Neural cell (in vitro differentiated cells): ENCODE measurements around the gene HACL1. TPM values are rescaled to one million over a fixed set of nuclear protein-coding genes. Genes with fewer than 3 reads are reported as not detected.

Source experiments
- H2AFZ ChIP-seq: fragments of 200-600, 300-800 bp; sonication (generic), shearing (Covaris generic); 2 replicates; pipeline ENCODE4 v1.6.0; 2014; ENCODE audit warnings: low read depth, mild to moderate bottlenecking, antibody characterized with exemption, low read length, moderate library complexity
- H3F3A ChIP-seq: fragments of 200-600 bp; shearing (Covaris generic); 2 replicates; pipeline ENCODE4 v1.6.1; 2016; ENCODE audit warnings: mild to moderate bottlenecking, moderate library complexity, mixed read lengths, antibody characterized with exemption, low read length; ENCODE audit not compliant: insufficient read depth, poor library complexity, severe bottlenecking
- H3K27ac ChIP-seq: fragments of 200-600, 300-800 bp; sonication (generic), shearing (Covaris generic); 2 replicates; pipeline ENCODE4 v1.5.1; 2014; ENCODE audit warnings: mild to moderate bottlenecking, low read length, moderate library complexity
- H3K27me3 ChIP-seq: fragments of 300-800, 200-600 bp; sonication (generic), shearing (Covaris generic); 2 replicates; pipeline ENCODE4 v1.6.0; 2014; ENCODE audit warnings: mild to moderate bottlenecking, low read depth, low read length, moderate library complexity; ENCODE audit not compliant: insufficient read depth
- H3K36me3 ChIP-seq: fragments of 300-800, 200-600 bp; sonication (generic), shearing (Covaris generic); 2 replicates; pipeline ENCODE4 v1.5.1; 2014; ENCODE audit warnings: mild to moderate bottlenecking, antibody characterized with exemption, low read length, moderate library complexity; ENCODE audit not compliant: insufficient read depth
- H3K4me2 ChIP-seq: fragments of 300-800, 200-600 bp; sonication (generic), shearing (Covaris generic); 2 replicates; pipeline ENCODE4 v1.6.0; 2014; ENCODE audit warnings: mild to moderate bottlenecking, low read length
- H3K4me3 ChIP-seq: fragments of 300-800, 200-600 bp; sonication (generic), shearing (Covaris generic); 2 replicates; pipeline ENCODE4 v1.5.1; 2014; ENCODE audit warnings: mild to moderate bottlenecking, low read length, moderate library complexity
- H3K79me2 ChIP-seq: fragments of 200-600 bp; shearing (Covaris generic); replicated peaks from 2 replicates; pipeline ENCODE4 v1.6.0; 2014; ENCODE audit warnings: mild to moderate bottlenecking, low read length, moderate library complexity; ENCODE audit not compliant: insufficient read depth
- H3K9ac ChIP-seq: fragments of 300-800, 200-600 bp; sonication (generic), shearing (Covaris generic); 2 replicates; pipeline ENCODE4 v1.6.1; 2016; ENCODE audit warnings: mild to moderate bottlenecking, low read length, mixed read lengths
- H3K9me2 ChIP-seq: fragments of 200-600 bp; shearing (Covaris generic); 2 replicates; pipeline ENCODE4 v1.6.1; 2016; ENCODE audit warnings: mild to moderate bottlenecking, low read length, mixed read lengths; ENCODE audit not compliant: insufficient read depth
- H3K9me3 ChIP-seq: fragments of 200-600, 300-800 bp; sonication (generic), shearing (Covaris generic); 2 replicates; pipeline ENCODE4 v1.6.1; 2016; ENCODE audit warnings: mild to moderate bottlenecking, mixed run types, low read length, moderate library complexity, mixed read lengths
- H4K20me1 ChIP-seq: fragments of 200-600 bp; shearing (Covaris generic); 2 replicates; pipeline ENCODE4 v1.6.1; 2016; ENCODE audit warnings: mild to moderate bottlenecking, mixed run types; ENCODE audit not compliant: insufficient read depth
- CTCF ChIP-seq: fragments of 450-650 bp; IDR thresholded peaks from 2 replicates; pipeline ENCODE4 v1.5.1; 2014; ENCODE audit warnings: antibody characterized with exemption, mild to moderate bottlenecking, moderate library complexity; ENCODE audit not compliant: poor library complexity, severe bottlenecking
- EP300 ChIP-seq: fragments of 450-650 bp; conservative IDR thresholded peaks from 2 replicates; pipeline ENCODE4 v1.6.1; 2014; ENCODE audit warnings: antibody characterized with exemption, mild to moderate bottlenecking, moderate library complexity; ENCODE audit not compliant: poor library complexity, severe bottlenecking
- EZH2 ChIP-seq: fragments of 200-600, 300-800 bp; shearing (Covaris generic), sonication (generic); IDR thresholded peaks from 2 replicates; pipeline ENCODE4 v1.6.1; 2014; ENCODE audit warnings: antibody characterized with exemption, low read length, borderline replicate concordance, mild to moderate bottlenecking; ENCODE audit not compliant: insufficient read depth, poor library complexity, severe bottlenecking
- MXI1 ChIP-seq: fragments of 450-650 bp; conservative IDR thresholded peaks from 2 replicates; pipeline ENCODE4 v1.6.1; 2014; ENCODE audit warnings: antibody characterized with exemption, mild to moderate bottlenecking; ENCODE audit not compliant: poor library complexity, severe bottlenecking
- POLR2AphosphoS5 ChIP-seq: IDR thresholded peaks from 2 replicates; pipeline ENCODE4 v1.6.1; 2012
- RAD21 ChIP-seq: fragments of 450-650 bp; conservative IDR thresholded peaks from 2 replicates; pipeline ENCODE4 v1.6.1; 2014; ENCODE audit warnings: antibody characterized with exemption, mild to moderate bottlenecking, moderate library complexity
- SMC3 ChIP-seq: fragments of 450-650 bp; conservative IDR thresholded peaks from 2 replicates; pipeline ENCODE4 v1.6.1; 2014; ENCODE audit warnings: antibody characterized with exemption, mild to moderate bottlenecking, moderate library complexity; ENCODE audit not compliant: poor library complexity
- TAF1 ChIP-seq: IDR thresholded peaks from 2 replicates; pipeline ENCODE4 v1.6.1; 2012; ENCODE audit warnings: low read depth
- polyA plus RNA-seq: library from polyadenylated mRNA; depleted of rRNA; stranded (reverse); fragments of >200 nt; gene quantifications from 2 replicates; pipeline ENCODE4 v1.2.3, GENCODE V29; 2014
- TF ChIP-seq, protein P1 (sequence below): IDR thresholded peaks from 2 replicates; pipeline ENCODE4 v1.6.1; 2012; ENCODE audit warnings: borderline replicate concordance

HACL1 gene
- polyA plus RNA-seq, 1 donor from 2014 or later, result 26.0 TPM

DNA sequence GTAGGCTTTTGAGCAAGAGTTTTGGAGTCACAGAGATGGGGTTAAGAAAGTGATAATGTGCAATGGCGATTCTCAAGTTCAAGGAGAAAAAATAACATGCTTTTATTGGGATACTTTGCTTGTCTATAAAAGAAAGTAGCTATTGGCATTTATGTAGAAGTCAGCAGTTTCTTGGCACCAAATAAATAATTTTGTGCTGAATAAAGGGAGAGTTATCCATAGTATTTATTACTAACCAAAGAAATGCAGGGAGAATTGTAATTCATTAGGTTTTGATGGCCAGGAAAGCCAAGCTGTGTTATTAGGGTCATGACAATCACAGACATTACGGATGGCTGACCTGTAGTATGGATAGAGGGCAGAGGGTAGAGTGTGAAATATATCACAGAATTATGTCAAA is 33.3 kb upstream of the HACL1 start:
- H2AFZ ChIP-seq, result no peak overlapping the region
- H3K4me2 ChIP-seq, result no peak overlapping the region
- H3K27ac ChIP-seq, result peak overlapping the region; percentile 11
- no peak overlapping the region for H3K4me3 ChIP-seq
- H3K36me3 ChIP-seq, result no peaks in the 10 kb centered on the region
- H3F3A ChIP-seq, result no peaks in the 10 kb centered on the region
- no peaks in the 10 kb centered on the region for H3K9me3 ChIP-seq
- no peaks in the 10 kb centered on the region for H3K27me3 ChIP-seq
- H3K79me2 ChIP-seq, result no peaks in the 10 kb centered on the region
- H3K9me2 ChIP-seq, result no peaks in the 10 kb centered on the region
- no peak for TF ChIP-seq CTCF
- TF ChIP-seq EZH2, result no peak
- TF ChIP-seq SMC3, result no peak
- TF ChIP-seq POLR2AphosphoS5, result no peak
- TF ChIP-seq RAD21, result no peak
- TF ChIP-seq, protein P1, sequence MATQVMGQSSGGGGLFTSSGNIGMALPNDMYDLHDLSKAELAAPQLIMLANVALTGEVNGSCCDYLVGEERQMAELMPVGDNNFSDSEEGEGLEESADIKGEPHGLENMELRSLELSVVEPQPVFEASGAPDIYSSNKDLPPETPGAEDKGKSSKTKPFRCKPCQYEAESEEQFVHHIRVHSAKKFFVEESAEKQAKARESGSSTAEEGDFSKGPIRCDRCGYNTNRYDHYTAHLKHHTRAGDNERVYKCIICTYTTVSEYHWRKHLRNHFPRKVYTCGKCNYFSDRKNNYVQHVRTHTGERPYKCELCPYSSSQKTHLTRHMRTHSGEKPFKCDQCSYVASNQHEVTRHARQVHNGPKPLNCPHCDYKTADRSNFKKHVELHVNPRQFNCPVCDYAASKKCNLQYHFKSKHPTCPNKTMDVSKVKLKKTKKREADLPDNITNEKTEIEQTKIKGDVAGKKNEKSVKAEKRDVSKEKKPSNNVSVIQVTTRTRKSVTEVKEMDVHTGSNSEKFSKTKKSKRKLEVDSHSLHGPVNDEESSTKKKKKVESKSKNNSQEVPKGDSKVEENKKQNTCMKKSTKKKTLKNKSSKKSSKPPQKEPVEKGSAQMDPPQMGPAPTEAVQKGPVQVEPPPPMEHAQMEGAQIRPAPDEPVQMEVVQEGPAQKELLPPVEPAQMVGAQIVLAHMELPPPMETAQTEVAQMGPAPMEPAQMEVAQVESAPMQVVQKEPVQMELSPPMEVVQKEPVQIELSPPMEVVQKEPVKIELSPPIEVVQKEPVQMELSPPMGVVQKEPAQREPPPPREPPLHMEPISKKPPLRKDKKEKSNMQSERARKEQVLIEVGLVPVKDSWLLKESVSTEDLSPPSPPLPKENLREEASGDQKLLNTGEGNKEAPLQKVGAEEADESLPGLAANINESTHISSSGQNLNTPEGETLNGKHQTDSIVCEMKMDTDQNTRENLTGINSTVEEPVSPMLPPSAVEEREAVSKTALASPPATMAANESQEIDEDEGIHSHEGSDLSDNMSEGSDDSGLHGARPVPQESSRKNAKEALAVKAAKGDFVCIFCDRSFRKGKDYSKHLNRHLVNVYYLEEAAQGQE, result no peak
- no peak for TF ChIP-seq TAF1
- TF ChIP-seq MXI1, result no peak
- TF ChIP-seq EP300, result no peak
- H4K20me1 ChIP-seq, result no peaks in the 10 kb centered on the region
- H3K9ac ChIP-seq, result no peak overlapping the region

GRCh38 chr3:15633766-15634598 is 32.6 kb upstream of the HACL1 start:
- Histone ChIP-seq H3K27ac (peak overlapping the region; percentile 44), H3K4me3 (no peak overlapping the region), H2AFZ (no peak overlapping the region), H4K20me1 (no peaks in the 10 kb centered on the region), H3K9ac (no peak overlapping the region), H3K36me3 (no peaks in the 10 kb centered on the region), H3K79me2 (no peaks in the 10 kb centered on the region), H3K27me3 (no peaks in the 10 kb centered on the region), H3K4me2 (no peak overlapping the region), H3K9me2 (no peaks in the 10 kb centered on the region), H3F3A (no peaks in the 10 kb centered on the region), H3K9me3 (no peaks in the 10 kb centered on the region)
- TF ChIP-seq CTCF, result no peak
- TF ChIP-seq MXI1, result no peak
- TF ChIP-seq TAF1, result no peak
- no peak for TF ChIP-seq EZH2
- TF ChIP-seq, protein P1, result no peak
- no peak for TF ChIP-seq EP300
- TF ChIP-seq POLR2AphosphoS5, result no peak
- TF ChIP-seq RAD21, result no peak
- no peak for TF ChIP-seq SMC3
